ENCODE measurements around the gene EGLN1.
A peak's percentile ranks its signal among the peaks of the same experiment; 100 is the strongest.

- TF ChIP-seq, protein P1, sequence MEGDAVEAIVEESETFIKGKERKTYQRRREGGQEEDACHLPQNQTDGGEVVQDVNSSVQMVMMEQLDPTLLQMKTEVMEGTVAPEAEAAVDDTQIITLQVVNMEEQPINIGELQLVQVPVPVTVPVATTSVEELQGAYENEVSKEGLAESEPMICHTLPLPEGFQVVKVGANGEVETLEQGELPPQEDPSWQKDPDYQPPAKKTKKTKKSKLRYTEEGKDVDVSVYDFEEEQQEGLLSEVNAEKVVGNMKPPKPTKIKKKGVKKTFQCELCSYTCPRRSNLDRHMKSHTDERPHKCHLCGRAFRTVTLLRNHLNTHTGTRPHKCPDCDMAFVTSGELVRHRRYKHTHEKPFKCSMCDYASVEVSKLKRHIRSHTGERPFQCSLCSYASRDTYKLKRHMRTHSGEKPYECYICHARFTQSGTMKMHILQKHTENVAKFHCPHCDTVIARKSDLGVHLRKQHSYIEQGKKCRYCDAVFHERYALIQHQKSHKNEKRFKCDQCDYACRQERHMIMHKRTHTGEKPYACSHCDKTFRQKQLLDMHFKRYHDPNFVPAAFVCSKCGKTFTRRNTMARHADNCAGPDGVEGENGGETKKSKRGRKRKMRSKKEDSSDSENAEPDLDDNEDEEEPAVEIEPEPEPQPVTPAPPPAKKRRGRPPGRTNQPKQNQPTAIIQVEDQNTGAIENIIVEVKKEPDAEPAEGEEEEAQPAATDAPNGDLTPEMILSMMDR (IDR thresholded peaks at IDR 0.05; ENCODE audit: borderline replicate concordance, extremely low read depth, low read length, poor library complexity, severe bottlenecking): peak; percentile 69
- no peak for TF ChIP-seq EZH2 (IDR thresholded peaks at IDR 0.05; ENCODE audit: borderline replicate concordance, low read depth, low read length, severe bottlenecking)
Measured at GRCh38 chr1:231315887-231316286, 106.2 kb downstream of the EGLN1 start.

Measured in DND-41 (cell line).